Activated CD8-positive, alpha-beta T cell treated with anti-CD3 and anti-CD28 coated beads for 36 hours (primary cell): Measurements from ENCODE around the gene ZNF75A. TPM values are rescaled to one million over a fixed set of nuclear protein-coding genes. Genes with fewer than 3 reads are reported as not detected.

Source experiments
- ATAC-seq: fragments of 200-7000 bp; cut with Tn5 transposase; one replicate; pipeline ENCODE4 v1.10.0; 2021; ENCODE audit warnings: mild to moderate bottlenecking, moderate library complexity
- CTCF ChIA-PET: fragments of 350-600 bp; sonication (Branson Sonifier 250); formaldehyde crosslinking; loops from one replicate; lab custom pipeline; 2021; ENCODE audit warnings: antibody characterized with exemption; lab: Charles Lee
- POLR2A ChIA-PET: fragments of 350-600 bp; sonication (Branson Sonifier 250); formaldehyde crosslinking; loops from one replicate; lab custom pipeline; 2021; ENCODE audit warnings: antibody characterized with exemption; lab: Charles Lee
- DNase-seq: peaks from one replicate; pipeline ENCODE4 v3.0.0-alpha.2; 2020
- H3K27ac Mint-ChIP-seq: one replicate; pipeline ENCODE4 v1.8.0; 2021; ENCODE audit warnings: mild to moderate bottlenecking, mixed read lengths
- H3K27me3 Mint-ChIP-seq: one replicate; pipeline ENCODE4 v1.8.0; 2021; ENCODE audit warnings: mixed read lengths
- H3K36me3 Mint-ChIP-seq: one replicate; pipeline ENCODE4 v1.8.0; 2021; ENCODE audit warnings: low read depth, mixed read lengths
- H3K4me1 Mint-ChIP-seq: one replicate; pipeline ENCODE4 v1.8.0; 2021; ENCODE audit warnings: low read depth, mixed read lengths
- H3K4me3 Mint-ChIP-seq: one replicate; pipeline ENCODE4 v1.8.0; 2021; ENCODE audit warnings: mild to moderate bottlenecking, moderate library complexity, mixed read lengths
- H3K9me3 Mint-ChIP-seq: one replicate; pipeline ENCODE4 v1.8.0; 2021; ENCODE audit warnings: mixed read lengths
- intact Hi-C: fragments of 100-400 bp; cut with micrococcal nuclease; formaldehyde crosslinking; loops from one replicate; pipeline ENCODE4 v1.10.0; 2022
- total RNA-seq, 2 experiments: library from RNA; stranded (reverse); gene quantifications; one replicate each; pipeline ENCODE4 v1.2.3, GENCODE V29; 2021
- TF ChIP-seq, protein P1 (sequence below): fragments of 200-600 bp; IDR thresholded peaks from one replicate; pipeline ENCODE4 v1.8.0; 2022; ENCODE audit warnings: antibody characterized with exemption, mild to moderate bottlenecking

The ZNF75A gene
- total RNA-seq, 2 experiments from 2014 or later: 21.2 to 21.7 TPM

DNA sequence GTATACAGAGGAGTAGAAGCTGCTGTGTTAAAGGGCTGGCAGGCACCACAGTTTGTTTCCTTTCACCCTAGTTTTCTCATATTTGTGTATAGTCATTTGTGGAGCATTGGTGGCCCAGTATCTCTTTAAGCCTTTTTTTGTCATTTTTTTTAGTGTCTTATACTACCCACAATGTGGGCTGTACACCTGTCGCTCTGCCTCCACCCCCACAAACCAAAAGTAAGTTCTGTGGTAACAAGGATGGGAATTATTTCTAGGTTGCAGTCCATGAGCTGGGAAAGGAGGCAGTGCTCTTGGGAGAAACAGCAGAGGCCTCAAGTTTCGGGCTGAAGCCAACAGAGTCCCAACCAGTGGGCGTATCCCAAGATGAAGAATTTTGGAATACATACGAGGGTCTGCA lies 6.2 kb downstream of the ZNF75A start:
- intact Hi-C loops: no loop called here
- DNase-seq (no peak), ATAC-seq (no peak)
- H3K27ac Mint-ChIP-seq: no peak overlapping the region
- H3K27me3 Mint-ChIP-seq: no peaks in the 10 kb centered on the region
- peaks cover 69% of the 10 kb centered on the region for H3K9me3 Mint-ChIP-seq
- POLR2A ChIA-PET: interaction anchor here (0.7 kb wide), 1 partner anchor 60 kb away, joined by 3 read pairs; no protein-coding TSS in a partner anchor
- H3K36me3 Mint-ChIP-seq: peaks cover 98% of the 10 kb centered on the region
- TF ChIP-seq, protein P1, sequence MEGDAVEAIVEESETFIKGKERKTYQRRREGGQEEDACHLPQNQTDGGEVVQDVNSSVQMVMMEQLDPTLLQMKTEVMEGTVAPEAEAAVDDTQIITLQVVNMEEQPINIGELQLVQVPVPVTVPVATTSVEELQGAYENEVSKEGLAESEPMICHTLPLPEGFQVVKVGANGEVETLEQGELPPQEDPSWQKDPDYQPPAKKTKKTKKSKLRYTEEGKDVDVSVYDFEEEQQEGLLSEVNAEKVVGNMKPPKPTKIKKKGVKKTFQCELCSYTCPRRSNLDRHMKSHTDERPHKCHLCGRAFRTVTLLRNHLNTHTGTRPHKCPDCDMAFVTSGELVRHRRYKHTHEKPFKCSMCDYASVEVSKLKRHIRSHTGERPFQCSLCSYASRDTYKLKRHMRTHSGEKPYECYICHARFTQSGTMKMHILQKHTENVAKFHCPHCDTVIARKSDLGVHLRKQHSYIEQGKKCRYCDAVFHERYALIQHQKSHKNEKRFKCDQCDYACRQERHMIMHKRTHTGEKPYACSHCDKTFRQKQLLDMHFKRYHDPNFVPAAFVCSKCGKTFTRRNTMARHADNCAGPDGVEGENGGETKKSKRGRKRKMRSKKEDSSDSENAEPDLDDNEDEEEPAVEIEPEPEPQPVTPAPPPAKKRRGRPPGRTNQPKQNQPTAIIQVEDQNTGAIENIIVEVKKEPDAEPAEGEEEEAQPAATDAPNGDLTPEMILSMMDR: no peak
- CTCF ChIA-PET: interaction anchor here (1.5 kb wide), 1 partner anchor 42 kb away, joined by 4 read pairs; no protein-coding TSS in a partner anchor
- no peak overlapping the region for H3K4me3 Mint-ChIP-seq
- H3K4me1 Mint-ChIP-seq: peaks cover 11% of the 10 kb centered on the region

DNA sequence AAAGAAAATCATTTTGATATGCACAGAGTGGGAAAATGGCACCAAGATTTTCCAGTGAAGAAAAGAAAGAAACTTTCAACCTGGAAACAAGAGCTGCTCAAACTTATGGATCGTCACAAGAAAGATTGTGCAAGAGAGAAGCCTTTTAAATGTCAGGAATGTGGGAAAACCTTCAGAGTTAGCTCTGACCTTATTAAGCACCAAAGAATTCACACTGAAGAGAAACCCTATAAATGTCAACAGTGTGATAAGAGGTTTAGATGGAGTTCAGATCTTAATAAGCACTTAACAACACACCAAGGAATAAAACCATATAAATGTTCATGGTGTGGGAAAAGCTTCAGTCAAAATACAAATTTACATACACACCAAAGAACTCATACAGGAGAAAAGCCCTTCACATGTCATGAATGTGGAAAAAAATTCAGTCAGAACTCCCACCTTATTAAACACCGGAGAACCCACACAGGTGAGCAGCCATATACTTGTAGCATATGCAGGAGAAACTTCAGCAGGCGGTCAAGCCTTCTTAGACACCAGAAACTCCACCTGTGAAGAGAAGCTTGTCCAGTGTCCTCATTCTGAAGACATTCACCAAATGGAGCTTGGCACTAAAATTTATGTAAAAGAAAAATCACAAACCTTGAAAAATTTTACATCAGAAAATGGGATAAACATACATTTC lies 12.2 kb downstream of the ZNF75A start:
- no peak overlapping the region for H3K4me3 Mint-ChIP-seq
- CTCF ChIA-PET: no interaction called here

DNA sequence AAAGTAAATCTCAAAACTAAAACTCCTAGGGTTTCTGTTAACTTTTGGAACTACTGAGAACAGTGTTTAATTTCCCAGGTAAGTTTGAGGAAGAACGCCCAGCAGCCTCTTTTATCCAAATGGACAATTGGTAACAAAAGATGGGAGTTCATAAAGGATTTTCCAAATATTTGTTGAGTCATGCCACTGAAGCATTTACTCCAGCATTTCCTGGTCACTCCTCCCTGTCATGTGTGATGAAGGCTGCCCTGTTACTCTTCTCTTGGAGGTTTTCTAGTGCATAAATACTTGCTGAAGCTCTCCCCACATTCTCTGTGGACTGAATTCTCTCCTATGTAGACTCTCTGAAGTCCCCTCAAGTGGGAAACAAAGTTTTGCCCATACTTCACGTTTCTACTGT lies 16.5 kb downstream of the ZNF75A start:
- Mint-ChIP-seq H3K9me3 (peaks cover 56% of the 10 kb centered on the region), H3K36me3 (peaks cover 34% of the 10 kb centered on the region), H3K27ac (no peak overlapping the region), H3K4me3 (no peak overlapping the region), H3K4me1 (no peaks in the 10 kb centered on the region), H3K27me3 (no peaks in the 10 kb centered on the region)
- ChIA-PET POLR2A (no interaction called here), CTCF (no interaction called here)
- ATAC-seq: no peak
- TF ChIP-seq, protein P1: no peak
- intact Hi-C loops: no loop called here
- DNase-seq: no peak

More for the DNA sequence above, 12.2 kb downstream of the ZNF75A start:
- Mint-ChIP-seq H3K36me3 (peaks cover 73% of the 10 kb centered on the region), H3K9me3 (peaks cover 78% of the 10 kb centered on the region), H3K27me3 (no peaks in the 10 kb centered on the region), H3K27ac (no peak overlapping the region), H3K4me1 (no peaks in the 10 kb centered on the region)
- TF ChIP-seq, protein P1: no peak
- POLR2A ChIA-PET: interaction anchor here (1.2 to 1.5 kb wide), 3 partner anchors 11 to 112 kb away, joined by 3 to 7 read pairs (median 3); partner anchors contain the start of genes TIGD7 and ZNF75A
- intact Hi-C loops: no loop called here
- no peak for ATAC-seq
- DNase-seq: no peak

DNA sequence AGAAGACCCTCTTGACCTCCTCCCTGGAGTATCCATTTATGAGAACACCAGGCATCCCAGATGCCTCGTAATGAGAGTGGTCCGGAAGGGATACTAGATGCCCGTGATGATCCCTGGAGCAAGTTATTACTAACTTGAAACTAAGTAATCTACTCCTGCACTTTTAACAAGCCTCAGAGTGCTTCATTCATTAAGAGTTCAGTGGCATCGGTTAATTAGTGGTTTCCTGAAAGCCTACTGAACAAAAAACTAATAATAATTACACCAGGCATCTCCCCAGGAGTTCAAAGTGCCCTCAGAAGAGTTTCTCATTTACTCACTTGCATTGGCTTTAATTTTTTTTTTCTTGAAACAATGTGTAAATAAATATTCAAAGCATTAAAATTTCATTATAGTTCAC lies 22.2 kb downstream of the ZNF75A start:
- Mint-ChIP-seq H3K4me3 (no peak overlapping the region), H3K4me1 (no peaks in the 10 kb centered on the region), H3K27me3 (no peaks in the 10 kb centered on the region), H3K9me3 (peaks cover 20% of the 10 kb centered on the region), H3K27ac (no peak overlapping the region), H3K36me3 (peaks cover 4% of the 10 kb centered on the region)
- ChIA-PET POLR2A (no interaction called here), CTCF (no interaction called here)
- TF ChIP-seq, protein P1: no peak
- DNase-seq: no peak
- intact Hi-C loops: no loop called here
- no peak for ATAC-seq

DNA sequence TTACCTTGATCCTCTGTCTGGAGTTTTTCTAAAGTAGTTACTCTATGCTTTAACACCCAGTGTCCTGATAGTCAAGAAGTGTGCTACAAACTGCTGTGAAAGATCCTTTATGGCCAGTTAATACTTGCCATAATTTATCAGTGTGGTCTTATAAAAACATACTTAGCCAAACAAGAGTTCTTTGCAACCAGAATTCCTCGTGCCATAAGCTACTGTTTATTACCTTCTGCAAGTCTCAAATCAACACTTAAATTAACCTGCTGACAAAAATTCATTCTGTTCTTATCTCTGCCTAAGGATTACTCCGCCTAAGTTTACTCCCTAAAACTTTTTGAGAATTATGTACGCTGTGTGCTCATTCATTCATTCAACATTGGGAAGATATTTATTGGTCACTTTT lies 22.8 kb downstream of the ZNF75A start:
- ChIA-PET CTCF (no interaction called here), POLR2A (no interaction called here)
- Mint-ChIP-seq H3K4me3 (no peak overlapping the region), H3K36me3 (peaks cover 4% of the 10 kb centered on the region), H3K4me1 (no peaks in the 10 kb centered on the region), H3K9me3 (peaks cover 14% of the 10 kb centered on the region), H3K27ac (no peak overlapping the region), H3K27me3 (no peaks in the 10 kb centered on the region)
- TF ChIP-seq, protein P1: no peak
- intact Hi-C loops: no loop called here
- DNase-seq: no peak
- ATAC-seq: no peak
